CD4-positive, alpha-beta T cell treated with Interleukin-1 beta for 1 hour (primary cell): ENCODE data around the gene AMBN.
"Not testable (repeated sequence)": the region's sequence is repeated elsewhere in the genome, so short reads cannot be mapped to it uniquely, and the experiment has no call there.

ENCODE experiments used
- DNase-seq, 2 donors: peaks; one replicate each; pipeline ENCODE4 v3.0.0-alpha.2; 2020 to 2022

The AMBN gene

GRCh38 chr4:70608324-70608723, 16.3 kb downstream of the AMBN start:
- DNase-seq = no peak

DNA sequence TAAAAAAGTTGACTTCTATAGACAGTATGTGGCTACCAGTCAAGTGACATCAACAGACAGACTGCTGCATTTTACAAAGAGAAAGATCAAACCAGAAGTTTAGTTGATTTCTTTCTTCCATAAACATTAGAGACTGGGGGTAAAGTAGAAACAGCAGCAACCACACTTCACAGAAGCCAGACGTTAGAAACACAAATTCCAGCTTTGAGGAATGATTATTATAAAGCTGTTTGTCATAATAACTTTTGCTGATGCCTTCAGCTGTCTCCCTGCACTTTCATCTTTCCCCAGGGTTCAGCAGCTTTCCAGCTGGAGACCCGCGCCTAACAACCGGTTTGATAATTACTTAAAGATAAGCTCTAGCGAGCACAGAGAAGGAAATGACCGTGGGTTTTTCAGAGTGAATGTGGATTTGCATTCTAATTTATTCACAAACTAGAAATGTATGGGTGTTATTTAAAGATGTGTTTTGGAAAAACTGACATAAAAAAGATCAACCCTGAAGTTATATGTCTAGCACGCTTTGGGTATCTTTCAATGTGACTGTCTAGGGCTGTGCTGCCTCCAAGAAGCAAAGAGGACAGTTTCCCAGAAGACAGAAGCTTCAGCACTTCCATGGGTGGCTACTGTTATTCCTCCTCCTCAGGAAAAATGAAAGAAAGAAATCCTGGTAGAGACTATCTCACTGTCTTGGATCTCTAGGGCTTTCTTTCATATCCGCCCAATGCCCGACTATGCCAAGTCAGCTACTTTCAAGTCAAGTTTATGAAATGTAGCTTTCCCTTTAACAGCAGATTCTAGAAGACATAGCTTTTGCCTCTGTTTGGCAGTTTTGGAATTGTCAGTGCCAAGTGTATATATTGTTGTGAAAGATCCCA, 21.5 kb downstream of the AMBN start:
- DNase-seq = no peak

DNA sequence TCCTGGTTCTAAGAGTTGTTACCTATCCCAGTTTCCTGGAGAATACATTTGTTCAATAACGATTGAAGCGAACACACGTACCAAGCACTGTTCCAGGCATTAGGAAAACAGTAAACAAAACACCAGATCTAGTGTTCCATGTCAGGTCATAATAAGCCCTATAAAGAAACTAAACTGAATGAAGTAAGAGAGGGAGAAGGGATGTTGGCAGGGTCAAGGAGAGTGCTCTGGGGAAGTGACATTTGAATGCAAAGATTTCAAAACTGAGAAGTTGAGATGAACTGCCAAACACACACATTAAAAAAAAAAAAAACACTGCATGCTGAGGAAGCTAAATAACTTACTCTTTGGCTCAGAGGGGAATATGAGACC, 22.1 kb downstream of the AMBN start:
- no peak for DNase-seq

- DNase-seq = no peak
Observed at GRCh38 chr4:70619288-70619687, 27.2 kb downstream of the AMBN start.

- DNase-seq = no peak
Observed at GRCh38 chr4:70619778-70620177, 27.7 kb downstream of the AMBN start.

DNA sequence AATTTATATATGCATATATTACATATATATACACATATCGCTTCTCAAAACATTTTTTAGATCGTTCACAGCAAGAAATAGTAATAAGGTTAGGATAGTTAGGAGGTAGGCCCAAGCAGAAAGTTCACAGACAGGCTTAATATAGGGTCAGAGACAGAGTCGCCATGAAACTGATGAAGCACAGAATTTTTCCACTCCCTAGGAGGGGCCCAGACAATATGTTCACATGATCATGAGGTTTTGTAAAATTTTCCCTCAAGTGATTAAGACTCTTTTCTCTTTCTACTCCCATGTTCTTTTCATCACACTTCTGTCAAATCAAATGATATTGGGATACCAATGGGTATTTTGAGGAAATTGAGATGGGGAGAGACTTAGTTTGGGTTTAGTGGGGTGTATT, 31.3 kb downstream of the AMBN start:
- DNase-seq = no peak

DNA sequence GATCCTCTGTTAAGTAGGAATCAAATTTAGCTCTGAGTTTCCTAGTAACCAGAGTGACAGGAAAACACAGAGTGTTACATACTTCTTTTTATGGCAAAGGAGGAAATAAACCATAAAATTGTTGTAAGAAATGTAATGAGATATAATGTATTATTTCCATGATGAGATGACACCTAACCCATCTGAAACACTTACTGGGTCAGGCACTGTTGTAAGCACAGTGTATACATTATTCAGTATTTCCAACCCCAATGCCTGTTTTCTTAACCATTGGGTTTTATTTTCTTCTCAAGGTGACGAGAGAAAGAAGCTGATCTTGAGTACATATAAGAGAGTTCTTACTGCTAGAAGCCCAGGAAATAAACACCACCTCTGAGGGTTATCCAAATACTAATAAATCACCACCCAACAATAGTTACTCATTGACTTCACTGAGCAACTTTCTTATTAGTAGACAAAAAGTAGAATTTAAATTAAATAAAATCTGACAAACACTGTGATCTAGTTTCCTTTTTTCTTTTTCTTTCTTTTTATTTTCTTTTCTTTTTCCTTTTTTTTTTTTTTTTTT, 32.3 kb downstream of the AMBN start:
- DNase-seq = no peak

- DNase-seq = no peak
Observed at GRCh38 chr4:70627620-70628019, 35.6 kb downstream of the AMBN start.

GRCh38 chr4:70628444-70628843, 36.4 kb downstream of the AMBN start, which contains the start of gene ENAM:
ENAM (plus strand) TSS chr4:70628744; CDS start chr4:70629501, 757 bp downstream.
- no peak for DNase-seq

GRCh38 chr4:70629469-70630090, 37.5 kb downstream of the AMBN start:
- DNase-seq = no peak

- DNase-seq = no peak
Observed at GRCh38 chr4:70630162-70630561, 38.1 kb downstream of the AMBN start.

DNA sequence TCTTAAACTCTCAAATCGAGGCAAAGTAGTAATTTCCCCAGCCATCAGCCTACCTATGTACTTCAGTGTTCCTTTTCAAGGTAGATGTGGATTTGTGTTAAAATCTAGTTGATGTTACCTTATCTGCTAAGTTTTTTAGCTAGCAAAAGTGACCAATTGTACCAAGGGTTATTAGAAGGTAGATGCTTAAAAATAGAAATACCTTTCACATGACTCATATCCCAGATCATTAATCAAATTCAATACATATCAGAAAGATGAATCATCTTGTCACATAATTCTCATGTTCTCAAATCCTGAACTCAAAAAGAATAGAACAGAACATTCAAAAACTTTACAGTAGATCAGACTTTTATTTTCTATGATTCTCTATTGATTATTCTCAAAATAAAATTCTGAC, 40.0 kb downstream of the AMBN start:
- no peak for DNase-seq

- no peak for DNase-seq
Observed at GRCh38 chr4:70634482-70634881, 42.4 kb downstream of the AMBN start.

DNA sequence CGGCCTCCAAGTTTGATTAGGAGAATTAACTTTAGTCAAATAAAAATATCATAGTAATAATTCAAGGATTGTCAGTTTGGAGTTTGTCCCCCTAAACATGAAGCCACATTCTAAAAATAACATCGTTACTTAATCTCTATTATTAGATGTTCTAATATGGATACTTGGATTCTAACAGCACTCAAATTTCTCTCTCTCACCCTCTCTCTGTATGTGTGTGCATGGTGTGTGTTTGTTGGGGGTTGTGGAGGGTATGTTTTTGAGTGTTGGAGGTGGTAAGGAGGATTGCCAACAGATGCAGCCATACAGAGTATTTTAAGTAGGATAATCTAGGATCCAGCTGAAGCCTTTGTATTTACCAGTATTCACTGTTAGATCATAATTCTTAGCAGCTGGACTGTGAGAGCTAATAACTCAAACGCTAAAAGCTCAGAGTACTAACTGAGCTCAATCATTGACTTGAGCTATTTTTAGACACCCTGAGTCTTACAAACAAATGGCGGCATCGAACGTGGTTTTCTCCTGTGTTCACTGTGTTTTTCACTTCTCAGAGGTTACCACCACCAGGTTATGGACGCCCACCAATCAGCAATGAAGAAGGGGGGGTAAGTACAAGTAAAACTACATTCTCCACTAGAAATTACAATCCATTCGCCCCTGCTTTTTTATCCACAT, 45.3 kb downstream of the AMBN start:
- DNase-seq = no peak

DNA sequence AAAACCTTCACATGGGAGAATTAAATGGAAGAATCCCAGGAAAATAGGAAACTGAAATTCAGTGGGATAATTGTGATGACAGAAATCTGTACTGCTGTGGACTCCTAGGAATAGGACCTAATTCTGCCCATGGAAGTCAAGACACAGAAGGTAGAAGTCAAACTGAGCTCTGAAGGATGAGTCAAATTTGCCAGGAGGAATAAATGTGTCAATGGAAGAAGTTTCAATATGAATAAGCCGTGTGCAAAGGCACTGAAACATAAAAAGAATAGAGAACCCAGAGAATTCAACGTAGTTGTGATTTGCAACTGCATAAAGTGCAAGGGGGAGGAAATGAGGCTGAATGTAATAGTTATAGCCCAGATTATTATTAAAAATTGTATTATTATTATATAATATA, 48.1 kb downstream of the AMBN start:
- DNase-seq = no peak

GRCh38 chr4:70650741-70651140, 58.7 kb downstream of the AMBN start:
- DNase-seq = not testable (repeated sequence)

GRCh38 chr4:70651864-70652506, 59.9 kb downstream of the AMBN start:
- DNase-seq = peak in 1 of 2 donors; percentile 38

DNA sequence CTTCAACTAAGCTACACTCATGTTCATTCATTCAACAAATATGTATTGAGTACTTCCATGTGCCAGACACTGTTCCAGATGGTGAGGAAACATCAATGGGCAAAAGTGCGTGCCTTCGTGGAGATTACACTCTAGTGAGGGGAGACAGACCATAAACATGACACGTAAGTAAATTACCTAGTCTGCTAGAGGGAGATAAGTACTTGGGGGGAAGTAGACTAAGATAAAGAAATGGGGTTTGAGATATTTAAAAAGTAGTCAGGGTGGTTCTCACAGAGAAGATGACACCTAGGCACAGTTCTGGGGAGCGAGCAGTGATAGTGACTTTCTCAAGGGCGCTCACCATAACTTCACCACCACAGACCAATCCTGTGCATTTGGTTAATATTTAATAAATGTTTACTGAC, 62.6 kb downstream of the AMBN start:
- DNase-seq = no peak
